NCI-H82 treated with DMSO at 0.1 percent for 48 hours (cell line): ENCODE data around the gene PLTP.
A peak's percentile ranks its signal among the peaks of the same experiment; 100 is the strongest.
"Not testable (repeated sequence)": the region's sequence is repeated elsewhere in the genome, so short reads cannot be mapped to it uniquely, and the experiment has no call there.

Source experiments
- DNase-seq: peaks from one replicate; lab custom pipeline; 2025; ENCODE audit not compliant: unreplicated experiment; lab: John Stamatoyannopoulos, UW

The PLTP gene, protein sequence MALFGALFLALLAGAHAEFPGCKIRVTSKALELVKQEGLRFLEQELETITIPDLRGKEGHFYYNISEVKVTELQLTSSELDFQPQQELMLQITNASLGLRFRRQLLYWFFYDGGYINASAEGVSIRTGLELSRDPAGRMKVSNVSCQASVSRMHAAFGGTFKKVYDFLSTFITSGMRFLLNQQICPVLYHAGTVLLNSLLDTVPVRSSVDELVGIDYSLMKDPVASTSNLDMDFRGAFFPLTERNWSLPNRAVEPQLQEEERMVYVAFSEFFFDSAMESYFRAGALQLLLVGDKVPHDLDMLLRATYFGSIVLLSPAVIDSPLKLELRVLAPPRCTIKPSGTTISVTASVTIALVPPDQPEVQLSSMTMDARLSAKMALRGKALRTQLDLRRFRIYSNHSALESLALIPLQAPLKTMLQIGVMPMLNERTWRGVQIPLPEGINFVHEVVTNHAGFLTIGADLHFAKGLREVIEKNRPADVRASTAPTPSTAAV

GRCh38 chr20:45911486-45912343, at the start of gene PLTP:
Gene PLTP, minus strand, starts transcription at chr20:45912155. Its CDS starts 703 bp downstream, at chr20:45911452.
- peak; percentile 63 for DNase-seq

DNA sequence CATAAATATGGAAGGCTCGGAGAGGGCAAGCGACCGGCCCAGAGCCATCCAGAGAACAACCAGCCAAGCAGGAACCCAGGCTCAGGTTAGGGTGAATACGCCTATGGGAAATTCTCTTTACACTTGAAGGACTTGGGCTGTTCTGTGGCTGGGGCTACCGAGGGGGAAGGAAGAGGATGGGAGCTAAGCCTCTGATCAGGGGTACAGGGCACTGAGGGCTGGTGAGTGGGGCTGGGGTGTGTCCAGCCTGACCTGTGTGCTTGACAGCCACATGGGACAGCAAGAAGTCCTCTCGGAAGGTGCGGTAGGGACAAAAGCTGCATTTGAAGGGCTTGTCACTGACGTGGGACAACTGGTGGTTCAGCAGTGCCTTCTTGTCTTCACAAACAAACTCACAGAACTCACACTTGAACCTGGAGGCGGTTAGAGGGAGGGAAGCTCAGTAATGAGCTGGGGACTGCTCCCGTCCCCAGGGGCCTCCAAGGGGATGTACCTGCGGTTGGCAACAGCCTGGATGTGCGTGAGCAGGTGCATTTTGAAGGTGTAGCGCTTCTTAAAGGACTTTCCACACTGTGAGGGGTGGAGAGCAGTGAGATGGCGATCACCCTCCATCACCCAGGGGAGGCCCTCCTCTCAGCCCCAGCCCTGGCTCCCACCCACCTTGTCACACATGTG, 48.1 kb upstream of the PLTP start:
- DNase-seq: no peak

DNA sequence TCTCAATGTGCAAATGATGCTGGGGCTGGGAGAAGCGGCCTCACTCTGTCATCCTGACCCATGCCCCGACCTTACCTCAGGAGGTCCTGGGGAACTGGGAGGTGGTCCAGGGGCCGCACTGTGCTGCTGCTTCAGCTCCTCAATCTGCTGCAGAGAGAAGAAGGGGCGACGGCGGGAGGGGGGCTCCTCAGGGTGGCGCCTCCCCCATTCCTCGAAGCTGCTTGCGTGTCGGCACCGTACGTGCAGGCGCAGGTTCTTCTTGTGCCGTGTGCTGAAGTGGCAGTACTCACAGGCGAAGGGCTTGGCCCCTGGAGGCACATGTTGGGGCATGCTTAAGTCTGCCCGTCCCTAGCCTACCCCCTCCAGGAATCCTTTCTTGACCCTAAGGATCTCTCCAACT, 47.2 kb upstream of the PLTP start:
- DNase-seq: no peak

- no peak for DNase-seq
Measured at GRCh38 chr20:45958593-45958992, 46.6 kb upstream of the PLTP start.

DNA sequence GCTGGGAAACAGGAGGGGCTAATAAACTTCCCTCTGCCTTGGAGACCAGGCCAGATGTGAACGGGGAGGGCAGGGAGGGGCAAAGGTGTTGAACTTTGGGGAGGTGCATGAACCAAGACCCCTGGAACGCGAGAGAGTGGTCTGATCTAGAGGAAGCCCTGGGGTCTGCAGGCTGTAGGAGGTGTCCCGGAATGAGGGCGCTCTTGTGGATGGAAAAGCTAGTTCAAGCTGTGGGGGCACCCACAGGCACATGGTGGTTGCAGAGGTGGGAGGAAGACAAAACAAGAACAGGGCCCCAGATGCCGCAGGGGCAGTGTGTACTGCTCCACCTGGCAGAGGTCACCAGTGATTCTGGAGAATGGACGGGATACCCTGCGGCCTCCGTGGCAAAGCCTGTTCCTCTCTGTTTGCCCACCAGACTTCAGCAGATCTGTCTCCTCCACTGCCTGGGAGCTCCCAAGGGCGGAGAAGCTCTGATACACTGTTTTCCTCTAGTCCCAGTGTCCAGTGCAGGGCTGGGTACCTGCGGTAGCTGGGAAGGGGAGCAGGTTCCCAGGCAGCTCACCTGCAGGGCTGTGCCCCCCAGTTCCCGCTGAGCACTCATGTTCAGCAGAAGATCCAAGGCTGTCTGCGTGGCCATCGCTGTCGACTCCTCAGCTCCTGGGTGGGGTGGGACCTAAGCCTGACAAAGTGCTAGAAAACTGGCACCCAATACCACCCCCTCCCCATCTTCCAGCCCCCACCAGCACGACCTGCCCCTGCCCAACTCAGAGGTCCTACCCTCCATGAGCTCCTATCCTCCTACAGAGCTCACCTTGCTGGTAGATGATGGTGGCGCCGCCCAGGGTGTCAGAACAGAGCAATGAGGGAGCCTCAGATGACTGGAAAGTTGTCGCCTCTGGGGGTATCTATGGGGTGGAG, 45.3 kb upstream of the PLTP start:
- DNase-seq: no peak

GRCh38 chr20:45956326-45956725, 44.4 kb upstream of the PLTP start:
- not testable (repeated sequence) for DNase-seq

- no peak for DNase-seq
Measured at GRCh38 chr20:45953672-45954071, 41.7 kb upstream of the PLTP start.

DNA sequence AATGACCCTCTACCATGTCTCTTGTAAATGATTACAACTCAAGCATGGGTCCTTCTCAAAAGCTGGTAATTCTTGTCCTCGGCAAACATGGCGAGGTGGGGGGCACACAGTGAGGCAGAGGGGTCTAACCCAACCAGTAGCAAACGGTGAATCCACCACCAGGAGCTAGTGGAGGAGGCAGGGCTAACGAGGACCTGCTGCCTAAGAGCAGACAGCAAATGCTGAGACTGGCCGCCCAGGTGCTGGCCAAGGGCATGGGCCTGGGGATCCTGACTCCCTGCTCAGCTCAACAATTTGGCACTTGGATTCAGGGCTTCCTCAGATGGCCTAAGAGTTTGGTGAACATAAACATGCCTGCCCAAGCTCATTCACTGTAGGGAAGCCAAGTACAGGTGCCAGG, 40.9 kb upstream of the PLTP start:
- DNase-seq: no peak

DNA sequence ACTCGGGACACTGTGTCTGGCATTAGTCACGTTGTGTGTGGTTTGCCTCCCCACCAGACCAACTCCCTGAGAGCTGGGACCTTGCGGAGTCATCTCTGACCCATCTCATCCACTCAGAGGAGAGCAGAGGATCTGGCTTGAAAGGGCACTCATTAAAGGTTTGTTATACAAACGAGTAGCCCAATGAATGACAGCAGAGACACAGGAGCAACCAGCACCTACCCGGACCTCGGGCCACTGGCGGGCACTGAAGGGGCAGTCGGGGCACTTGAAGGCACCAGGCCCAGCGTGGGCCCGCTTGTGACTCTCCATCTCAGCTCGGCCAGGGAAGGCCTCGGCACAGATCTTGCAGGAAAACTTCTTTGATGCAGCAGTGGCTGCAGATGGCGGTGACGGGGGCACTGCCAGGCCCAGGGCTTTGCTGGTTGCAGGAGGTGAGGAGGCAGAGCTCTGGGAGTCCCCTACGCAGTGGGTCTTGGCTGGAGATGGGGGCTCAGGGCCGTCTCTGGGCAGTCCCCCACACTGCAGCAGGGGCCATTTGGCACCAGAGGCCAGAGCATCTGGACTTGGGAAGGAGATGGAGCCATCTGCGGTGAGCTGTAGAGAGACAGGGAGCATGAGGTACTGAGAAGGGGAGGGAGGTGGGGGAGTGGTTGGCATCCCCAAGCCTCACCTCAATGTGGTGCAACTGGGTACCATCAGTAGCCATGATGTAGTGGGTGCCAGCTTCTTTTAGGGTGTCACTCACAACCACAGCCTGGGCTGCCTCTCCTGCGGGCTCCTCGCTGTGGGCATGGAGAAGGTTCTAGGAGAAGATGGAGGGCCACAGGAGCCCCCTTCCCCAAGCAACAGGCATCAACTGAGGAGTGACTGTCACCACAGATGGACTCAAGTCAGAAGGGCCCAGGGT, 40.2 kb upstream of the PLTP start:
- no peak for DNase-seq

- no peak for DNase-seq
Measured at GRCh38 chr20:45950330-45950646, 38.3 kb upstream of the PLTP start.

DNA sequence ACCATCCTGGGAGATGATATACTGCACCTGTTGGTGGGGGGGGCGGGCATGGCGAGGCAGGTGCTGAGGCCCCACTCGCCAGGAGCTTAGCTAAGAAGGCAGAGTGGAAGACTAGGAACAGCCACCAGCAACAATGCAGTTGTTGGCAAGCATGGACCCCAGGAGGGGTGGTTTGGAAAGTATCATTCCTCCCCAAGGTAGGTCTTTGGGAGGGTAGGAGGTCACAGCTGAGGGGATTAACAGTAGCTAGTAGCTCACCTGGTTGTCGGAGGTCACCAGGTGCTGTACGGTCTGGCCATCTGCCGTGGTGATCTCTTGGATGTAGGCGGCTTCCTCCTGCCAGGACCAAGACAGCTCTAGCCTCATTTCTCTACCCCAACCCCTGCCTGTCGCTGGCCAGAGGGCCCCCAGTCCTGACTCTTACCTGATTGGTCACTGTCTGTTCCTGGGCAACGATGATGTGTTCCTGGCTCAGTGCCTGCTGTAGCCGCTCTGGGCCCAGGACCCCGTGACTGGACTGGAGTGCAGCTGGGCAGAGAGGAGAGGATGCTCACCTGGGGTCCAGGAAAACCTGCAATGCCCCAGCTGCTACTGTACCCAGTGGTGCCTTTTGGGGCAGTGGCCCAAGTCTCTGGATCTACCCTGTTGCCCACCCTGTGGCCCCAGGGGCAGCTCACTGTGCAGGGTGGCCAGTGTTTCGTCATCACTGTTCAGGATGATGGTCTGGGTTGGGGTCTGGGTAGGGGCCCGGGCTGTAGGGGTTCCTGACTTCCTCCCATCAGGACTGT, 37.8 kb upstream of the PLTP start:
- DNase-seq: no peak

- no peak for DNase-seq
Measured at GRCh38 chr20:45948742-45949541, 37.0 kb upstream of the PLTP start.

DNA sequence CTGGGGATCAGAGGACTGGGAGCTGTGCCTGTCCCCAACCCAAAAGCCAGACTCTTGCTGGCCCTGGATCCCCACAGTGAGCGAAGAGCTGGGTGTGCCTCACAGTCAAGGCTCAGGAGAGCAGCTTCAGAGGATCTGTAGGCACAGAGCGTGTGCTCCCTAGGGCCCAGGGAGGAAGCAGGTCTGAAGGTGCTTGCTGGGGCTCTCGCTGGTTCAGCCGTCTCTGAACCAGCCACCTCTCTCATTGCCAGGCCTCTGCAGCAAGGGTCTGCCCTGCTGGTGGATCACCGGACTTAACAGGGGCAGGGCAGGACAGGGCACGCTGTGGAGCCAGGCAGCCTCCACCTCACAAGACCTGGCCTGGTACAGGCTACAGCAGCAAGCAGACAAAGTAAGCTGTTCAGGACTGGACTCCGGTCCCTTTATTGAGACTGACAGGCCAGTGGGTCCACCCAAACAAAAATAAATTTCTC, 36.3 kb upstream of the PLTP start:
- DNase-seq: no peak

DNA sequence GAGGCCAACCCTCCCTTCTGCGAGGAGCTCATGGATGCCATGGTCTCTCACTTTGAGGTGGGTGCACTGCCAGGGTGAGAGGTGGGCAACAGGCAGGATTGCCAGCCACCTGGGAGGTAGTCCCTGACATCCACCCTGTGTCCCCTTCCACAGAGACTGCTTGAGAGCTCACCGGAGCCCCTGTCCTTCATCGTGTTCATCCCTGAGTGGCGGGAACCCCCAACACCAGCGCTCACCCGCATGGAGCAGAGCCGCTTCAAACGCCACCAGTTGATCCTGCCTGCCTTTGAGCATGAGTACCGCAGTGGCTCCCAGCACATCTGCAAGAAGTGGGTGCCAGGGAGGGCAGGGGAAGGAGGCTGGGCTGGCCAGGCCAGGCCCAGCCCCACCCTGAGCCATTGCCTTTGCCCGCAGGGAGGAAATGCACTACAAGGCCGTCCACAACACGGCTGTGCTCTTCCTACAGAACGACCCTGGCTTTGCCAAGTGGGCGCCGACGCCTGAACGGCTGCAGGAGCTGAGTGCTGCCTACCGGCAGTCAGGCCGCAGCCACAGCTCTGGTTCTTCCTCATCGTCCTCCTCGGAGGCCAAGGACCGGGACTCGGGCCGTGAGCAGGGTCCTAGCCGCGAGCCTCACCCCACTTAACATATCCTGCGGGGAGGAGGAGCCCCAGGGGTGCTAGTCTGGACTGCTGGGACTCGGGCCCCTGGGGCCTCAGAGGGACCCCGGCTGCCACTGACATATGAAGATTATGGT, 35.3 kb upstream of the PLTP start:
- DNase-seq: no peak

- no peak for DNase-seq
Measured at GRCh38 chr20:45946149-45946970, 34.4 kb upstream of the PLTP start.

DNA sequence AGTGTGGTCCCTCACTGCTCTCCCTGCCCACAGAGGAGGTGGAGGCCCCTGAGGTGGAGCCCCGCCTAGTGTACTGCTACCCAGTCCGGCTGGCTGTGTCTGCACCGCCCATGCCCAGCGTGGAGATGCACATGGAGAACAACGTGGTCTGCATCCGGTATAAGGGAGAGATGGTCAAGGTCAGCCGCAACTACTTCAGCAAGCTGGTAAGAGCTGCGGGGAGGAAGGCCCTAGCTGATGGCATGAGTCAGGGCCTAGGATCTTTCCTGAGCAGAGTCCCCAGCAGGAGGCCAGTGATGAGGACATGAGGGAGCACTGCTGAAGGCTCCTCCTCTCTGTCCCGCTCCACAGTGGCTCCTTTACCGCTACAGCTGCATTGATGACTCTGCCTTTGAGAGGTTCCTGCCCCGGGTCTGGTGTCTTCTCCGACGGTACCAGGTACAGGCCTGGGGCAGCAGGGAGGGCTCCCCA, 33.8 kb upstream of the PLTP start:
- no peak for DNase-seq
